ENCODE data around the gene EIF4ENIF1.

GRCh38 chr22:31490496-31490925 is 869 bp upstream of the EIF4ENIF1 start:
- no peak for TF ChIP-seq CTCF (IDR thresholded peaks at IDR 0.05; ENCODE audit: low read length)
- TF ChIP-seq EZH2 (optimal IDR thresholded peaks at IDR 0.05; ENCODE audit: low read depth, low read length), result no peak
- TF ChIP-seq EZH2phosphoT487 (IDR thresholded peaks at IDR 0.05; ENCODE audit: low read length), result no peak
